ENCODE data around the gene KCNMA1.

The KCNMA1 gene

DNA sequence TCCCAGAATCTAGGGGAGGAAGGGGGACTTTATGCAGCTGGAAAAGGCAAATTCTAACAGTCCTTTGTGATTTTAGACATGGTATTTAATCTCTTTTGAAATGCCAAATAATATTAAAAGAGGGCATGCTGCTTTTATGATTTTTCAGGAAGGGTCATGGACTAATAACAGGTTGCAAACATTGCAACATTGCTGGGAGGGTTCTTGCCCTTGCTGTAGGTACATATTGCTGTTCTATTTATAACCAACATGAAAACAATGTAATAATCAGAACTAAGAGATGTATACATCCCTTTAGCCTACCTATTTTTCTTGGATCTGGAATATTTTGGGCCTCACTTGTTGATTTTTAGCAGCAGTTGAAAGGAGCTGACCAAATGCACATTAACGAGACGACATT lies 411.6 kb downstream of the KCNMA1 start:
- Histone ChIP-seq H3K27ac (ENCODE audit: insufficient read depth, low read depth, low read length, poor library complexity, severe bottlenecking) (no peak overlapping the region), H3K27me3 (ENCODE audit: control insufficient read depth, insufficient read depth, low read length, poor library complexity, severe bottlenecking) (no peaks in the 10 kb centered on the region), H3K4me1 (ENCODE audit: control insufficient read depth, insufficient read depth, low read length) (peaks cover 9% of the 10 kb centered on the region), H3K9me3 (ENCODE audit: control insufficient read depth, low read length) (no peaks in the 10 kb centered on the region), H3K4me3 (ENCODE audit: insufficient read depth, low read depth, low read length) (no peak overlapping the region), H3K36me3 (ENCODE audit: control insufficient read depth, insufficient read depth, low read length) (no peaks in the 10 kb centered on the region)
- WGBS, 2 experiments: 73 to 83% methylated on average over 2 of the region's 2 CpGs

DNA sequence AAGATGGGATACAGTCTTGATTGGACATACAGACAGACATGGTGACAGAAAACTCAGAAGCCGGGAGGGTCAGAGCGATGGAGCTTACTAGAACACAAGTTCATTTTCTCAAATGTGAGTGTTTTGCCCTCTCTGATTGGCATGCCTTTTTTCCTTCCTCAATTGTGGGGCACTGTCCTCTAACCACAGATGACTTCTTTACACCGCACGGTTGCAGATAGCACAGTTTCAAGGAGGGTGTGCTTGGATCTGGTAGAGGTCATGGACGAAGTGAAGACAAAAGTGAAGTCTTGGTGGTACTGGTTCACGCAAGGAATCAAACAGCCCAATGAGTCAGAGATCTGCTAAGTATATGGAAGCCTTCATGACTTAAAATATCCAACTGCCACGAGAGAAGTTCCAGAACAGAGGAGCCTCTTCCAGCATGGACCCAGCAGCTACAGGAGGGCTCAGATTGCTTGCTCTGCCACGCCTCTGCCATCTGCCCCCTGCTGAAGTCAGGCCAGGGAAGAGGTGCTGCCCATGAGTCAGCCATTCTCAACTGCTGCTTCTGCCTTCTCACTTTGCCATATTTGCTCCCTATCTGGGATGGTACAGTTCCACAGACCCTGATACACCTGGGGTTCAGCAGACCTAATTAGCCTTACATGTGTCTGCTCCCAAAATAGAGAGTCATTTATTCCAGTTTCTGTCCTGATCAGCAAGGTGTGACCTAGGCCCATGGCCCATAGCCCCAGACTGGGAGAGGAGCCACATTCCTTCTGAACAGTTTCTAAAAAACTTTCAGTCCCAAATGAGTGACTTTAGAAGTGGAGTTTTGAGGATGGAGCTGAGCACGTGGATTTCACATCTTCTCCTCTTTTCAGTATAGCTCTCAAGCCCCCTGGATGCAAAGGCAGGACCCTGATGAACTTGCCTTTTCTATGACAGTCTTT lies 413.8 kb downstream of the KCNMA1 start:
- Histone ChIP-seq H3K9me3 (ENCODE audit: control insufficient read depth, low read length) (no peaks in the 10 kb centered on the region), H3K27me3 (ENCODE audit: control insufficient read depth, insufficient read depth, low read length, poor library complexity, severe bottlenecking) (no peaks in the 10 kb centered on the region), H3K4me3 (ENCODE audit: insufficient read depth, low read depth, low read length) (no peak overlapping the region), H3K36me3 (ENCODE audit: control insufficient read depth, insufficient read depth, low read length) (no peaks in the 10 kb centered on the region), H3K4me1 (ENCODE audit: control insufficient read depth, insufficient read depth, low read length) (peaks cover 9% of the 10 kb centered on the region), H3K27ac (ENCODE audit: insufficient read depth, low read depth, low read length, poor library complexity, severe bottlenecking) (no peak overlapping the region)
- WGBS, 2 experiments: 92 to 93% methylated on average over 9 of the region's 9 CpGs

GRCh38 chr10:77220150-77220549 lies 417.5 kb downstream of the KCNMA1 start:
- 88 to 89% methylated on average over 2 of the region's 2 CpGs for WGBS, 2 experiments
- Histone ChIP-seq H3K27me3 (ENCODE audit: control insufficient read depth, insufficient read depth, low read length, poor library complexity, severe bottlenecking) (no peaks in the 10 kb centered on the region), H3K4me1 (ENCODE audit: control insufficient read depth, insufficient read depth, low read length) (no peaks in the 10 kb centered on the region), H3K27ac (ENCODE audit: insufficient read depth, low read depth, low read length, poor library complexity, severe bottlenecking) (no peak overlapping the region), H3K36me3 (ENCODE audit: control insufficient read depth, insufficient read depth, low read length) (no peaks in the 10 kb centered on the region), H3K4me3 (ENCODE audit: insufficient read depth, low read depth, low read length) (no peak overlapping the region), H3K9me3 (ENCODE audit: control insufficient read depth, low read length) (no peaks in the 10 kb centered on the region)

DNA sequence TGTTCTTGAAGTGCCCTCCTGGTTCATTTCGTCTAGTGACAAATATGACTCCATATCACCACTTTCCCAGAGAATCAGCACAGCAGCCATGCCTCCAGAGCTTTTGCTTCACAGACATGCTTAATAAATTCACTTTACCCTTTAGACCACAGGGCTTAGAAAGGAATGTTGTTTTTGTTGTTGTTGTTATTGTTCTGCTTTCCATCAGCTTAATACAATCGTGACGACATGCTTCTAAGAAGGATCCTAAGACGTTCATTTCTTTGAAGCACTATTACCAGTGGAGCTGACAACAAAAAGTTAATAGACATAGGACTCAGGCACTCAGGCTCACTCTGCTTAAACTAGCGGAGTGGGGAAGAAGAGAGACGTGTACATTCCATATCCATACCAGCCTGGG lies 418.6 kb downstream of the KCNMA1 start:
- Histone ChIP-seq H3K36me3 (ENCODE audit: control insufficient read depth, insufficient read depth, low read length) (no peaks in the 10 kb centered on the region), H3K27me3 (ENCODE audit: control insufficient read depth, insufficient read depth, low read length, poor library complexity, severe bottlenecking) (no peaks in the 10 kb centered on the region), H3K4me1 (ENCODE audit: control insufficient read depth, insufficient read depth, low read length) (no peaks in the 10 kb centered on the region), H3K9me3 (ENCODE audit: control insufficient read depth, low read length) (no peaks in the 10 kb centered on the region), H3K27ac (ENCODE audit: insufficient read depth, low read depth, low read length, poor library complexity, severe bottlenecking) (no peak overlapping the region), H3K4me3 (ENCODE audit: insufficient read depth, low read depth, low read length) (no peak overlapping the region)
- 88 to 91% methylated on average over 4 to 6 of the region's 6 CpGs for WGBS, 2 experiments

DNA sequence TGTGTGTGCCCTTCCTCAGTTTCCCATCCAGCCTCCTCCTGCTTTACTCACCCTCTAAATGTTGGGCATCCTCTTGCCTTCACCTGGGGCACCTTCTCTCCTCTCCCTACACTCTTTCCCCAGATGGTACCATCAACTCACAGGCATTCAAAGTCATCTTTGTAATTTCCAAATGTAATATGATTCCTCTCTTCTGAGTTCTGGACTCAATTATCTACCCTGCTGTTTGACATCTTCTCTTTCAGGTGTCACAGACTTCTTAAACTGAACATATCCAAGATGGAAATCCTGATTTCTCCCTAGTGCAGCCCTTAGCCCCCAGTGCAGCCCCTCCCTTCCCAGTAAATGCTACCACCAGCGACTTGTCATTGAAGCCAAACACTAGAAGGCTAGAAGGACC lies 422.8 kb downstream of the KCNMA1 start:
- Histone ChIP-seq H3K4me3 (ENCODE audit: insufficient read depth, low read depth, low read length) (no peak overlapping the region), H3K27ac (ENCODE audit: insufficient read depth, low read depth, low read length, poor library complexity, severe bottlenecking) (no peak overlapping the region), H3K36me3 (ENCODE audit: control insufficient read depth, insufficient read depth, low read length) (no peaks in the 10 kb centered on the region), H3K4me1 (ENCODE audit: control insufficient read depth, insufficient read depth, low read length) (no peaks in the 10 kb centered on the region), H3K9me3 (ENCODE audit: control insufficient read depth, low read length) (no peaks in the 10 kb centered on the region), H3K27me3 (ENCODE audit: control insufficient read depth, insufficient read depth, low read length, poor library complexity, severe bottlenecking) (no peaks in the 10 kb centered on the region)
- WGBS, 2 experiments: 82 to 90% methylated on average over 1 of the region's 1 CpG

DNA sequence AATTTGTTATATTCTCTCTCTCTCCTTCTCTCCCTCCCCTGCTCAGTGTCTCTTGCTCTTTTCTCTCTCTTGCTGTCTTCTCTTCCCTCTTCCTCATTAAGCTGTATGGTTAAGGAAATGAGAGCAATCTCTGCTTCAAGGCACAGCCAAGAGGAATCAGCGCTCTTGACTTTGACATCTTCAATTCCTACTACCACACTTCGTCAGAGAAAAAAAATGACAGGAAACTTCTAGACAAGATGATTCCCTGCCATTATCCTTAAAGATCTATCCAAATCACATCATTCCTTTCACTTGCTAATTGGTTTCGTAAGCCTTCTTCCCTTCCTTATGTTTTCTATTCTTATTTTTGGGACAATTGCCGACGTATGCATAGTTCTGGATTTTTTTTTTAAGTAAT lies 425.0 kb downstream of the KCNMA1 start:
- no peaks in the 10 kb centered on the region for H3K36me3 ChIP-seq (ENCODE audit: control insufficient read depth, insufficient read depth, low read length)
- no peaks in the 10 kb centered on the region for H3K9me3 ChIP-seq (ENCODE audit: control insufficient read depth, low read length)
- H3K4me3 ChIP-seq (ENCODE audit: insufficient read depth, low read depth, low read length): no peak overlapping the region
- no peaks in the 10 kb centered on the region for H3K4me1 ChIP-seq (ENCODE audit: control insufficient read depth, insufficient read depth, low read length)
- no peaks in the 10 kb centered on the region for H3K27me3 ChIP-seq (ENCODE audit: control insufficient read depth, insufficient read depth, low read length, poor library complexity, severe bottlenecking)
- H3K27ac ChIP-seq (ENCODE audit: insufficient read depth, low read depth, low read length, poor library complexity, severe bottlenecking): no peak overlapping the region
- WGBS, 2 experiments: 95% methylated on average over 5 of the region's 5 CpGs

DNA sequence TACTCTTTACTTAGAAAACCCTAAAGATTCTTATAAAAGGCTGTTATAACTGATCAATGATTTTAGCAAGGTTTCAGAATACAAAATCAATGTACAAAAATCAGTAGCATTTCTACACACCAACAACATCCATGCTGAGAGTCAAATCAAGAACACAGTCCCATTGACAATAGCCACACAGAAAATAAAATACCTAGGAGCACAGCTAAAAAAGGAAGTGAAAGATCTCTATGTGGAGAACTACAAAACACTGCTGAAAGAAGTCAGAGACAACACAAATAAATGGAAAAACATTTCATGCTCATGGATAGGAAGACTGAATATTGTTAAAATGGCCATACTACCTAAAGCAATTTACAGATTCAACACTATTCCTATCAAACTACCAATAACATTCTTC lies 427.0 kb downstream of the KCNMA1 start:
- Histone ChIP-seq H3K4me3 (ENCODE audit: insufficient read depth, low read depth, low read length) (no peak overlapping the region), H3K27ac (ENCODE audit: insufficient read depth, low read depth, low read length, poor library complexity, severe bottlenecking) (no peak overlapping the region), H3K9me3 (ENCODE audit: control insufficient read depth, low read length) (no peaks in the 10 kb centered on the region), H3K4me1 (ENCODE audit: control insufficient read depth, insufficient read depth, low read length) (no peaks in the 10 kb centered on the region), H3K36me3 (ENCODE audit: control insufficient read depth, insufficient read depth, low read length) (no peaks in the 10 kb centered on the region), H3K27me3 (ENCODE audit: control insufficient read depth, insufficient read depth, low read length, poor library complexity, severe bottlenecking) (no peaks in the 10 kb centered on the region)

DNA sequence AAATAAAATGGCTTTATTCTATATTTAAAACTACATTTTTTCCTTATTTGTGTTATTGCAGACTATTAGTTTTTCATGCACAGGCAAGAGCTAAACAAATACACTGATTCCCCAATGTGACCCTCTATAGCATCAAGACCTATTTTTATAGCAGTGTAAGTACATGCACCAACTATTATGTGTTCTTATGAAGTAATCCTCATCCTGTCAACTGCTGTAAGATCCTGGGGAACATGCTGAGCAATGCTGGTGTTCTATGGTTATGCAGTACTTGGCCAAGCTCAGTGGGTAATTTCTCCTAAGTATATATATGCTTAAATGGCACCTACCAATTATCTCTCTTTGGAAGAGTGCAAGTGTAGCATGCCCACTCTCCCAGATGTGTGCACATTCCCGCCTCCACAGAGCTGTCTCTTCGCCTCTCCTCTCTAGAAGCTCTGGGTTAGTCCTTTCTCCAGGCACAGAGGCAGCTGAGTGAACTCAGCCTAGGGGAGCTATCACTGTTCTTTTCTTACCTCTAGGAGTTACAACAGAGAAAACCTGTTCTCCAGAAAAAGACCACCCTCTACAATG lies 428.8 kb downstream of the KCNMA1 start:
- 93 to 98% methylated on average over 2 of the region's 2 CpGs for WGBS, 2 experiments
- no peak overlapping the region for H3K27ac ChIP-seq (ENCODE audit: insufficient read depth, low read depth, low read length, poor library complexity, severe bottlenecking)
- H3K4me1 ChIP-seq (ENCODE audit: control insufficient read depth, insufficient read depth, low read length): no peaks in the 10 kb centered on the region
- H3K9me3 ChIP-seq (ENCODE audit: control insufficient read depth, low read length): no peaks in the 10 kb centered on the region
- H3K36me3 ChIP-seq (ENCODE audit: control insufficient read depth, insufficient read depth, low read length): no peaks in the 10 kb centered on the region
- no peak overlapping the region for H3K4me3 ChIP-seq (ENCODE audit: insufficient read depth, low read depth, low read length)
- no peaks in the 10 kb centered on the region for H3K27me3 ChIP-seq (ENCODE audit: control insufficient read depth, insufficient read depth, low read length, poor library complexity, severe bottlenecking)

DNA sequence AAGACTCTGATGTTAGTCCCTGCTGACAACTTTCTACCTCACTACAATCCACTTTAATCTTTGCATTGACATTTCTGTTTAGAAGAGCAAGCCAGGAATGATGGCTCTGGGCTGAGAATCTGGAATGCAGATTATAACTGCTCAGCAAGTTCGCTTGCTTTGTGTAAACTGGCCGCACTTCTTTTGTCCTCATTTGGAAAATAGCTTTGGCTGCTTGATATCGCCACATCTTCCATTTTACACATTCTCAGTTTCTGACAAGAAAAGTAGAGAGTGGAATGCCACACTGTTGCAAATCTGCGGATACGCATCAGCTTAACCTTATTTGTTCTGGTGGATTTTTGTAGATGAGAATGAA lies 429.8 kb downstream of the KCNMA1 start:
- no peaks in the 10 kb centered on the region for H3K36me3 ChIP-seq (ENCODE audit: control insufficient read depth, insufficient read depth, low read length)
- H3K27ac ChIP-seq (ENCODE audit: insufficient read depth, low read depth, low read length, poor library complexity, severe bottlenecking): no peak overlapping the region
- H3K4me1 ChIP-seq (ENCODE audit: control insufficient read depth, insufficient read depth, low read length): no peaks in the 10 kb centered on the region
- H3K4me3 ChIP-seq (ENCODE audit: insufficient read depth, low read depth, low read length): no peak overlapping the region
- H3K27me3 ChIP-seq (ENCODE audit: control insufficient read depth, insufficient read depth, low read length, poor library complexity, severe bottlenecking): no peaks in the 10 kb centered on the region
- WGBS, 2 experiments: 95 to 98% methylated on average over 5 of the region's 5 CpGs
- H3K9me3 ChIP-seq (ENCODE audit: control insufficient read depth, low read length): no peaks in the 10 kb centered on the region

GRCh38 chr10:77207182-77207827 lies 430.3 kb downstream of the KCNMA1 start:
- H3K27ac ChIP-seq (ENCODE audit: insufficient read depth, low read depth, low read length, poor library complexity, severe bottlenecking): no peak overlapping the region
- no peaks in the 10 kb centered on the region for H3K4me1 ChIP-seq (ENCODE audit: control insufficient read depth, insufficient read depth, low read length)
- H3K9me3 ChIP-seq (ENCODE audit: control insufficient read depth, low read length): no peaks in the 10 kb centered on the region
- no peaks in the 10 kb centered on the region for H3K27me3 ChIP-seq (ENCODE audit: control insufficient read depth, insufficient read depth, low read length, poor library complexity, severe bottlenecking)
- no peak overlapping the region for H3K4me3 ChIP-seq (ENCODE audit: insufficient read depth, low read depth, low read length)
- H3K36me3 ChIP-seq (ENCODE audit: control insufficient read depth, insufficient read depth, low read length): no peaks in the 10 kb centered on the region
- WGBS, 2 experiments: 91 to 94% methylated on average over 2 to 4 of the region's 4 CpGs

Data from ectodermal cell (in vitro differentiated cells).